Neural cell (in vitro differentiated cells): ENCODE data around the gene XRRA1. TPM values are rescaled to one million over a fixed set of nuclear protein-coding genes. Genes with fewer than 3 reads are reported as not detected.
"Not testable (repeated sequence)": the region's sequence is repeated elsewhere in the genome, so short reads cannot be mapped to it uniquely, and the experiment has no call there.

ENCODE experiments used
- H2AFZ ChIP-seq: fragments of 200-600, 300-800 bp; sonication (generic), shearing (Covaris generic); 2 replicates; pipeline ENCODE4 v1.6.0; 2014; ENCODE audit warnings: low read depth, mild to moderate bottlenecking, antibody characterized with exemption, low read length, moderate library complexity
- H3F3A ChIP-seq: fragments of 200-600 bp; shearing (Covaris generic); 2 replicates; pipeline ENCODE4 v1.6.1; 2016; ENCODE audit warnings: mild to moderate bottlenecking, moderate library complexity, mixed read lengths, antibody characterized with exemption, low read length; ENCODE audit not compliant: insufficient read depth, poor library complexity, severe bottlenecking
- H3K27ac ChIP-seq: fragments of 200-600, 300-800 bp; sonication (generic), shearing (Covaris generic); 2 replicates; pipeline ENCODE4 v1.5.1; 2014; ENCODE audit warnings: mild to moderate bottlenecking, low read length, moderate library complexity
- H3K27me3 ChIP-seq: fragments of 300-800, 200-600 bp; sonication (generic), shearing (Covaris generic); 2 replicates; pipeline ENCODE4 v1.6.0; 2014; ENCODE audit warnings: mild to moderate bottlenecking, low read depth, low read length, moderate library complexity; ENCODE audit not compliant: insufficient read depth
- H3K36me3 ChIP-seq: fragments of 300-800, 200-600 bp; sonication (generic), shearing (Covaris generic); 2 replicates; pipeline ENCODE4 v1.5.1; 2014; ENCODE audit warnings: mild to moderate bottlenecking, antibody characterized with exemption, low read length, moderate library complexity; ENCODE audit not compliant: insufficient read depth
- H3K4me2 ChIP-seq: fragments of 300-800, 200-600 bp; sonication (generic), shearing (Covaris generic); 2 replicates; pipeline ENCODE4 v1.6.0; 2014; ENCODE audit warnings: mild to moderate bottlenecking, low read length
- H3K4me3 ChIP-seq: fragments of 300-800, 200-600 bp; sonication (generic), shearing (Covaris generic); 2 replicates; pipeline ENCODE4 v1.5.1; 2014; ENCODE audit warnings: mild to moderate bottlenecking, low read length, moderate library complexity
- H3K79me2 ChIP-seq: fragments of 200-600 bp; shearing (Covaris generic); replicated peaks from 2 replicates; pipeline ENCODE4 v1.6.0; 2014; ENCODE audit warnings: mild to moderate bottlenecking, low read length, moderate library complexity; ENCODE audit not compliant: insufficient read depth
- H3K9ac ChIP-seq: fragments of 300-800, 200-600 bp; sonication (generic), shearing (Covaris generic); 2 replicates; pipeline ENCODE4 v1.6.1; 2016; ENCODE audit warnings: mild to moderate bottlenecking, low read length, mixed read lengths
- H3K9me2 ChIP-seq: fragments of 200-600 bp; shearing (Covaris generic); 2 replicates; pipeline ENCODE4 v1.6.1; 2016; ENCODE audit warnings: mild to moderate bottlenecking, low read length, mixed read lengths; ENCODE audit not compliant: insufficient read depth
- H3K9me3 ChIP-seq: fragments of 200-600, 300-800 bp; sonication (generic), shearing (Covaris generic); 2 replicates; pipeline ENCODE4 v1.6.1; 2016; ENCODE audit warnings: mild to moderate bottlenecking, mixed run types, low read length, moderate library complexity, mixed read lengths
- H4K20me1 ChIP-seq: fragments of 200-600 bp; shearing (Covaris generic); 2 replicates; pipeline ENCODE4 v1.6.1; 2016; ENCODE audit warnings: mild to moderate bottlenecking, mixed run types; ENCODE audit not compliant: insufficient read depth
- EP300 ChIP-seq: fragments of 450-650 bp; conservative IDR thresholded peaks from 2 replicates; pipeline ENCODE4 v1.6.1; 2014; ENCODE audit warnings: antibody characterized with exemption, mild to moderate bottlenecking, moderate library complexity; ENCODE audit not compliant: poor library complexity, severe bottlenecking
- EZH2 ChIP-seq: fragments of 200-600, 300-800 bp; shearing (Covaris generic), sonication (generic); IDR thresholded peaks from 2 replicates; pipeline ENCODE4 v1.6.1; 2014; ENCODE audit warnings: antibody characterized with exemption, low read length, borderline replicate concordance, mild to moderate bottlenecking; ENCODE audit not compliant: insufficient read depth, poor library complexity, severe bottlenecking
- MXI1 ChIP-seq: fragments of 450-650 bp; conservative IDR thresholded peaks from 2 replicates; pipeline ENCODE4 v1.6.1; 2014; ENCODE audit warnings: antibody characterized with exemption, mild to moderate bottlenecking; ENCODE audit not compliant: poor library complexity, severe bottlenecking
- POLR2AphosphoS5 ChIP-seq: IDR thresholded peaks from 2 replicates; pipeline ENCODE4 v1.6.1; 2012
- RAD21 ChIP-seq: fragments of 450-650 bp; conservative IDR thresholded peaks from 2 replicates; pipeline ENCODE4 v1.6.1; 2014; ENCODE audit warnings: antibody characterized with exemption, mild to moderate bottlenecking, moderate library complexity
- SMC3 ChIP-seq: fragments of 450-650 bp; conservative IDR thresholded peaks from 2 replicates; pipeline ENCODE4 v1.6.1; 2014; ENCODE audit warnings: antibody characterized with exemption, mild to moderate bottlenecking, moderate library complexity; ENCODE audit not compliant: poor library complexity
- TAF1 ChIP-seq: IDR thresholded peaks from 2 replicates; pipeline ENCODE4 v1.6.1; 2012; ENCODE audit warnings: low read depth
- polyA plus RNA-seq: library from polyadenylated mRNA; depleted of rRNA; stranded (reverse); fragments of >200 nt; gene quantifications from 2 replicates; pipeline ENCODE4 v1.2.3, GENCODE V29; 2014
- TF ChIP-seq, protein P1 (sequence below): IDR thresholded peaks from 2 replicates; pipeline ENCODE4 v1.6.1; 2012; ENCODE audit warnings: borderline replicate concordance
- TF ChIP-seq, protein P2 (sequence below): fragments of 450-650 bp; IDR thresholded peaks from 2 replicates; pipeline ENCODE4 v1.5.1; 2014; ENCODE audit warnings: antibody characterized with exemption, mild to moderate bottlenecking, moderate library complexity; ENCODE audit not compliant: poor library complexity, severe bottlenecking

XRRA1 gene
- polyA plus RNA-seq, 1 donor from 2014 or later: 2.7 TPM

DNA sequence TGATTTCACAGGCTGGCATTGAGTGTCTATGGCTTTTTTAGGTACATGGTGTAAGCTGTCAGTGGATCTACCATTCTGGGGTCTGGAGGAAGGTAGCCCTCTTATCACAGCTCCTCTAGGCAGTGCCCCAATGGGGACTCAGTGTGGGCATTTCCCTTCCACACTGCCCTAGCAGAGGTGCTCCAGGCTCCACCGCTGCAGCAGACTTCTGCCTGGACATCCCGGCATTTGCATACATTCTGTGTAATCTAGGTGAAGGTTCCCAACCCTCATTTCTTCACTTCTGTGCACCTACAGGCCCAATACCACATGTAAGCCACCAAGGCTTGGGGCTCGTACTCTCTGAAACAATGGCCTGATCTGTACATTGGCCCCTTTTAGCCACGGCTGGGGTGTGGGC, 122.0 kb downstream of the XRRA1 start:
- Histone ChIP-seq H3K9ac (no peak overlapping the region), H3K36me3 (no peaks in the 10 kb centered on the region), H3F3A (no peaks in the 10 kb centered on the region), H3K4me2 (no peak overlapping the region), H3K9me2 (no peaks in the 10 kb centered on the region), H3K4me3 (no peak overlapping the region), H3K27me3 (no peaks in the 10 kb centered on the region), H3K79me2 (no peaks in the 10 kb centered on the region), H3K9me3 (peaks cover 7% of the 10 kb centered on the region), H2AFZ (no peak overlapping the region), H3K27ac (no peak overlapping the region), H4K20me1 (no peaks in the 10 kb centered on the region)
- TF ChIP-seq EP300: no peak
- TF ChIP-seq TAF1: no peak
- TF ChIP-seq EZH2: no peak
- TF ChIP-seq RAD21: no peak
- TF ChIP-seq SMC3: no peak
- TF ChIP-seq POLR2AphosphoS5: no peak
- TF ChIP-seq, protein P1, sequence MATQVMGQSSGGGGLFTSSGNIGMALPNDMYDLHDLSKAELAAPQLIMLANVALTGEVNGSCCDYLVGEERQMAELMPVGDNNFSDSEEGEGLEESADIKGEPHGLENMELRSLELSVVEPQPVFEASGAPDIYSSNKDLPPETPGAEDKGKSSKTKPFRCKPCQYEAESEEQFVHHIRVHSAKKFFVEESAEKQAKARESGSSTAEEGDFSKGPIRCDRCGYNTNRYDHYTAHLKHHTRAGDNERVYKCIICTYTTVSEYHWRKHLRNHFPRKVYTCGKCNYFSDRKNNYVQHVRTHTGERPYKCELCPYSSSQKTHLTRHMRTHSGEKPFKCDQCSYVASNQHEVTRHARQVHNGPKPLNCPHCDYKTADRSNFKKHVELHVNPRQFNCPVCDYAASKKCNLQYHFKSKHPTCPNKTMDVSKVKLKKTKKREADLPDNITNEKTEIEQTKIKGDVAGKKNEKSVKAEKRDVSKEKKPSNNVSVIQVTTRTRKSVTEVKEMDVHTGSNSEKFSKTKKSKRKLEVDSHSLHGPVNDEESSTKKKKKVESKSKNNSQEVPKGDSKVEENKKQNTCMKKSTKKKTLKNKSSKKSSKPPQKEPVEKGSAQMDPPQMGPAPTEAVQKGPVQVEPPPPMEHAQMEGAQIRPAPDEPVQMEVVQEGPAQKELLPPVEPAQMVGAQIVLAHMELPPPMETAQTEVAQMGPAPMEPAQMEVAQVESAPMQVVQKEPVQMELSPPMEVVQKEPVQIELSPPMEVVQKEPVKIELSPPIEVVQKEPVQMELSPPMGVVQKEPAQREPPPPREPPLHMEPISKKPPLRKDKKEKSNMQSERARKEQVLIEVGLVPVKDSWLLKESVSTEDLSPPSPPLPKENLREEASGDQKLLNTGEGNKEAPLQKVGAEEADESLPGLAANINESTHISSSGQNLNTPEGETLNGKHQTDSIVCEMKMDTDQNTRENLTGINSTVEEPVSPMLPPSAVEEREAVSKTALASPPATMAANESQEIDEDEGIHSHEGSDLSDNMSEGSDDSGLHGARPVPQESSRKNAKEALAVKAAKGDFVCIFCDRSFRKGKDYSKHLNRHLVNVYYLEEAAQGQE: no peak
- TF ChIP-seq MXI1: no peak
- TF ChIP-seq, protein P2, sequence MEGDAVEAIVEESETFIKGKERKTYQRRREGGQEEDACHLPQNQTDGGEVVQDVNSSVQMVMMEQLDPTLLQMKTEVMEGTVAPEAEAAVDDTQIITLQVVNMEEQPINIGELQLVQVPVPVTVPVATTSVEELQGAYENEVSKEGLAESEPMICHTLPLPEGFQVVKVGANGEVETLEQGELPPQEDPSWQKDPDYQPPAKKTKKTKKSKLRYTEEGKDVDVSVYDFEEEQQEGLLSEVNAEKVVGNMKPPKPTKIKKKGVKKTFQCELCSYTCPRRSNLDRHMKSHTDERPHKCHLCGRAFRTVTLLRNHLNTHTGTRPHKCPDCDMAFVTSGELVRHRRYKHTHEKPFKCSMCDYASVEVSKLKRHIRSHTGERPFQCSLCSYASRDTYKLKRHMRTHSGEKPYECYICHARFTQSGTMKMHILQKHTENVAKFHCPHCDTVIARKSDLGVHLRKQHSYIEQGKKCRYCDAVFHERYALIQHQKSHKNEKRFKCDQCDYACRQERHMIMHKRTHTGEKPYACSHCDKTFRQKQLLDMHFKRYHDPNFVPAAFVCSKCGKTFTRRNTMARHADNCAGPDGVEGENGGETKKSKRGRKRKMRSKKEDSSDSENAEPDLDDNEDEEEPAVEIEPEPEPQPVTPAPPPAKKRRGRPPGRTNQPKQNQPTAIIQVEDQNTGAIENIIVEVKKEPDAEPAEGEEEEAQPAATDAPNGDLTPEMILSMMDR: no peak

DNA sequence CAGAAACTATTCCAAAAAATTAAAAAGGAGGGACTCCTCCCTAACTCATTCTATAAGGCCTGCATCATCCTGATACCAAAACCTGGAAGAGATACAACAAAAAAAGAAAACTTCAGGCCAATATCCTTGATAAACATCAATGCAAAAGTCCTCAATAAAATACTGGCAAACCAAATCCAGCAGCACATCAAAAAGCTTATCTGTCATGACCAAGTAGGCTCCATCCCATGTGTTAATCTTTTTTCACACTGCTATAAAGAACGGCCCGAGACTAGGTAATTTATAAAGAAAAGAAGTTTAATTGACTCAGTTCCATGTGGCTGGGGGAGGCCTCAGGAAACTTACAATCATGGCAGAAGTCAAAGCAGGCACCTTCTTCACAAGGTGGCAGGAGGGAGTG, 123.3 kb downstream of the XRRA1 start:
- not testable (repeated sequence) for H3K9me2 ChIP-seq, H3K9me3 ChIP-seq, H3K27me3 ChIP-seq, H4K20me1 ChIP-seq, H3K4me3 ChIP-seq, H3K4me2 ChIP-seq, H3K27ac ChIP-seq, H3K36me3 ChIP-seq, H3F3A ChIP-seq, H3K9ac ChIP-seq, H3K79me2 ChIP-seq, H2AFZ ChIP-seq
